ENCODE data around the gene SLX4.

The SLX4 gene

DNA sequence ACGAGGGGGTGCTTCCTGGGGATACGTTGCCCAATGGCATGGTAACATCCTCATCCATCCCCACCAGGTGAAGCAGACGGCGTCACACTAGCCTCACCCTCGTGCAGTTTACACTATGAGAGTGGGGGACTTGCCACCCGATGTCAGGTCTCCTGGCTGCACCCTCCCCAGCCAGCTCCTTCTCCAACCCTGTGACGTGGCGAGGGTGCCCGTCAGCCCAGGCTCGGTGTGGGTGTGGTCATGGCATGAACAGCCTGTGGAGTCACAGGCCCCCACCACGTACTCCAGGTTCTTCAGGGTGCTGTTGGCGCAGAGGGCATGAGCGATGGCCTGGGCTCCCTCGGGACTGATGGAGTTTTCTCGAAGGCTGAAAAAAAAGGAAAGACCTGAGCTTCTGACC is 62.5 kb downstream of the SLX4 start:
- DNase-seq: no peak

DNA sequence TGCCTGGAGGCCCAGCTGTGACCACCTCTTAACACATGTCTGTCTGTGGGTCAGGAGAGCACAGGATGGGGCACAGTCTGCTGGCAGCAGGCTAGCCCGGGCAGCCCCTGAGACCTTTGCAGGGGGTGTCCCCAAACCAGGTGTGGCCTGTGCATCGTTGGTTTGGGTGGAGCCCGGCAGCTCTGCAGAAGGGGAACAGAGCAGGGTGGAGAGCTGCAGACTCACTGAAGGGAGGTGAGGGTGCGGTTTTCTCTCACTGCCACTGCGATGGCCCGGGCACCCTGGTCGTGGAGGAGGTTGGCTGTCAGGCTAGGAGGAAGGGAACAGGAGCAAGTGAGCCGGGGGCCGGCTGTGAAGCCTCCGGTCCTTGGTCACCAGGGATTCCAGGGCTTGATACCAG is 63.0 kb downstream of the SLX4 start:
- no peak for DNase-seq

DNA sequence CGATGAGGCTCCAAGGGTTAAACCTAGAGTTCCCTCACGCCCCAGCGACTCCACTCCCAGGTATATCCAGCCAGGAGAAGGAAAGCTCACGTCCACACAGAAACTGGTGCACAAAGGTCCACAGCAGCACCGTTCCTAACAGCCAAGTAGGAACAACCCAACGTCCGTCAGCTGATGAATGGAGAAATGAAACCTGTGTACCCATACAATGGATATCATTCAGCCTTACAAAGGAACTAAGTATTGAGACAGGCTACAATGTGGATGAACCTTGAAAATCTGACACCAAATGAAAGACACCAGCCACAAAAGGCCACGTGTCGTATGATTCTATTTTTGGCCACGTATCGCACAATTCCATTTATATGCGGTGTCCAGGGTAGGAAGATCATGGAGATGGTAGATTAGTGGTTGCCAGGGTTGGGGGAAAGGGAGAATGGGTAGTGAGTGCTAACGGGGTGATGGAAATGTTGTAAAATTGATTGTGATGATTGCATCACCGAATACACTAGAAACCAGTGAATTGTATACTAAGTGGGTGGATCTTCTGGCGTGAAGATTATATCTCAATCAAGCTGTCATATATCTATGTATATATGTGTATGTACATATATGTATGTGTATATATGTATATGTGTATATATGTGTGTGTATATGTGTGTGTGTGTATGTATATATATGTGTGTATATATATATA is 64.3 kb downstream of the SLX4 start:
- no peak for DNase-seq

DNA sequence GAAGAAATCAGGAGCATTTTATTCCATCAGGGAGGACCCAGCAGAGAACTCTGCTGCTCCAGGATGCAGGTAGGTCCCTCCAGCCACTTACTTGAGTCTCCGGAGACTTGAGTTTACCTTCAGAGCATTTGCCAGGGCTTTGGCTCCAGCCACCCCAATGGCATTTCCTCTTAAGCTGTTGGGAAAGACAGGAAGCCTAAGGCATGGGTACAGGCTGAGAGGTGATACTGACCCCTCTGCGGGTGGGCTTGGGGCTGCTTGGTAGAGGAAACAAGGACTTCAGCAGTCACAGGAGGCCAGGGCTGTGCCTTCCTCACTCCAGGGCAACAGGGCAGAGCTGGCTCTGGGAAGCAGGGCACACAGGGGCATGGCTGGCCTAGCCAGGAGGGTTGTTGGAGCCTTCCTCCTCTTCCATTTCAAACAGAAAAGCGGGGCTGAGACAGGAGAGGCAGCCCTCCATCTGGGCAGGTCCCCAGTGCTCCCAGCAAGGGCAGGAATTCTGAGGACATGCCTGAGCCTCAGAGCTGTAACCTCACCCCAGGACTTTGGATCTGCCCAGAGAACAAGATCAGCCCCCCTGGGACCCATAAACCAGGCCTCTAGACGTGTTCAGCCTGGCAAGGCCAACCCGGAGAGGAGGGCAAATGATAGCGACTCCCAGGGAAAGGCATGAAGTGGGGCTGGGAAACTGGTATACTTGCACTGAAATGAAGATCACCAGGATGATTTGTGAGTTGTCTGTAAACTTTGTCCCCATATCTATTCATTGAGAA is 68.6 kb downstream of the SLX4 start:
- DNase-seq: no peak

DNA sequence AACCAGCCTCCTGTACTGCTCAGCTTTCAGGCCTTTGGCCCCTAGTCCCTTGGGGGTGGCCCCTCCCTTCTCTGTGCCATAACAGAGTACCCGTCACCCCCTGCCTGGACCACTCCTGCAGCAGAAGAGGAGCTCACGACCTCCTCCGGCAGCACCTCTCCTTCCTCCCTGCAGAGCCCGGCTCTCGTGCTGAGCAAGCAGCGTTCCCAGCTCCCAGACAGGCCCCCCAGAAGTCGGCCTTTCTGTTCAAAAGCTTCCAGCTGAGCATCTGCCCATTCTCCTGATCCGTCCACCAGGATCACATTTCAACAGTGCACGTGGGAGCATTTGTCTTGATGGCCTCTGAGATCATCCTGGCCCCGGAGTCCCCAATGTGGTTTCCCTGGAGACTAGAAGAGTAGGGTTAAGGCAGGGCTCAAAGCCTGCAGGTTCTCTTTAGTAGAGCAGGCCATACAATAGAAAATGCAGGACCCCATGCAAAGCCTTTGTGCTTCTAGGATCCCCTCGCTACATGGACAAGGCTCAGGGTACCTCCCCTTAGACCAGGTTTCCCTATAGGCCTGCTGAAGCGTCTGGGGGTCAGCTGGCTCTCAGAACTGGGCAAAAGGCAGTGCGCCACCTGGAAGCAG is 69.8 kb downstream of the SLX4 start:
- DNase-seq: no peak

DNA sequence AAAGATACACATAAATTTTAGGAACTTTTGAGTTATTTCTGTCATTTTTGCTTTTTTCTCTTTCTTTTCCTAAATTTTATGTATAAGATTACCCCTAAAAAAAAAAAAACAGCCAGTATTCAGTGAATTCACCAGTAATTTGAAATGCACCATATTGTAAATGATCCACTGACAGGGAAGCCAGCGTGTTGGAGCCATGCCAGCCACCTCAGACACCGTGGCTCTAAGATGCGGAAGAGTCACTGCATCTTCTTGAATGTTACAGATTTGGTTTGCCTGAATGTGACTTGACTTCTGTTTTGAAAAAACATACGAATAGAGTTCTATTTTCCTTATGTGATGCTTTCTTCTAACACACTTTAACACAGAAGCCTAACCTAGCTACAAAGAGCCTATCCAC is 73.2 kb downstream of the SLX4 start:
- DNase-seq: no peak

DNA sequence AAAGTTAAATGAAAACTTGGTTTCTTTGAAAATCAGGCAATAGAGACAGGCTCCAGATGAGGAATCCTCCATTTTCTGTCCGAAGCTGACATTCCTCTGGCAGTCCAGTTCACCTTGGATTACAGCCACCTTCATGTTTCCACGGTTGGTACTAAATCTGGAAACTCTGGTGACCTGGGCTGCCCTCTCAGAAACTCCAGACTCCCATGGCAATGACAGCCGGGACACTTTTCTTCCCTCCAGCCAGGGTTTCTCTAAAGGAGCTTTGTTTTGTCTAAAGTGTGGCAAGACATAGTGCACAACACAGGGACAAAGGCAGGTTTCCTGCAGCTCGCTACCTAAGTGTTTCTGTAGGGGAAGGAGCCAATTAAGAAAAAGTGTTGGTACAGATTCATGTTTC is 74.6 kb downstream of the SLX4 start:
- no peak for DNase-seq

DNA sequence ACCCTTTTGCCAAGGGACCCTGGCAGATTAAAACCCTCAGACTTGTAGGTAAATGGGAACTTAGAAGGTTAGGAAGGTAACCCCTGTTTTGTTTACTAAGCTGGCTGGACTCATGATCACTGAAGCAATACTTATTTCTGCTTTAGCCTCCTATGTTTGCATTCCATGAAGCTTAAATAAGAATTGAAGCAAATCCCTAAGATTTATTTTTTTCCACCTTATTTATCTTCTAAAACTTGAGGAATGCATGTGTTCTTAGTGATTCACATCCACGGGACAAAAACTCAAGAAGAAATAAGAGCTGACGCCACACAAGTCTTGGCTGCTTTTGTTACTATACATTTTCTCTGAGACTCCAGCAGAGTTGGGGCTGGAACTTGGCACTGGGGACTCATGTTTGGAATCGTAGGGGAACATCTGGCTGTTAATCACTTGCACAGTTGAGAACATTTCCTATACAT is 75.1 kb downstream of the SLX4 start:
- DNase-seq: no peak

DNA sequence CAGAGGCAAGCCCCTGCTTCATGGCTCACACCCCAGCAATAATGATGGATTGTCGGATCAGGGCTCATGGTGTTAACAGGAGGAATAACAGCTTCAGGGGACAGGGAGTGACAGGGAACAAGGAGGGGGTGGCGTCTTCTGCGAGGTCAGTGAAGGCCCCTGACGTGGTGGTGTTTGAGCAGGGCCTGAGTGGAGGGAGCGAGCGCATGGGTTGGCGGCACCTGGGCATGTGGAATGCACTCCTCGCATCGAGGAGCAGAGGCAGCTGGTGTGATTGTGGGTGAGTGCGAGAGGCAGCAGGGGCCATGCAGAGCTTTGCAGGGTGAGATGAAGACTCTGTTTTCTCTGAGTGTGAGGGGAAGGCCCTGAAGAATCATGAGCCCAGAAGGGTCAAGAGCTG is 77.3 kb downstream of the SLX4 start:
- DNase-seq: no peak

DNA sequence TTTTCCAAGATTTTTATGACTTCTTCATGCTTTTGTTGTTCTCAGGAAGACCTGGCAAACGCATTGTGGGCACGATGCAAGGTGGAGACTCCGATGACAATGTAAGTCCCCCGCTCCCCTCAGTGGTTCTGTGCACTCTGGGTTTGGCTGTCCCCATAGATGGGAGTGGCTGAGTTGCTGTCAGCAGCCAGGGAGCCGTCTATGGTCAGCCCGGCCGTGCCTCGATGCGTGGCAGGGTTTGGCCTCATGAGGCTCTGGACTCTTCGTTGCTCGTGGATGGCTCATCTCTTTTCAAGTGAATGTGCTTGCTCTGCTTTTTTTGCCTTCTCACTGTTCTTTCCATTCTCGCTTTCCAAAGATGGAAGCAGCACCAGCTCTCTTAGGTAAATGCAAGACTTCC is 78.7 kb downstream of the SLX4 start:
- no peak for DNase-seq
